Astrocyte (in vitro differentiated cells and primary cell): ENCODE results near the gene APLNR. TPM values are rescaled to one million over a fixed set of nuclear protein-coding genes. Genes with fewer than 3 reads are reported as not detected.

Experiments
- DNase-seq: peaks from one replicate; pipeline ENCODE4 v3.0.0-alpha.2; 2010; ENCODE audit warnings: low read depth
- FAIRE-seq: peaks from 2 replicates; lab custom pipeline; 2011; peaks lifted over from hg19 to GRCh38; lab: Jason Lieb, UNC
- H2AFZ ChIP-seq: 2 replicates; pipeline ENCODE4 v1.6.0; 2012; ENCODE audit warnings: low read depth, low read length, inconsistent platforms
- H3K27ac ChIP-seq: 2 replicates; pipeline ENCODE4 v1.5.1; 2011; ENCODE audit warnings: low read depth, low read length, inconsistent platforms
- H3K27me3 ChIP-seq: 2 replicates; pipeline ENCODE4 v1.6.0; 2011; ENCODE audit warnings: low read length, inconsistent platforms; ENCODE audit not compliant: insufficient read depth
- H3K36me3 ChIP-seq: 2 replicates; pipeline ENCODE4 v1.5.1; 2011; ENCODE audit warnings: low read length, inconsistent platforms; ENCODE audit not compliant: insufficient read depth
- H3K4me1 ChIP-seq: 2 replicates; pipeline ENCODE4 v1.5.1; 2011; ENCODE audit warnings: low read length, inconsistent platforms; ENCODE audit not compliant: insufficient read depth
- H3K4me2 ChIP-seq: 2 replicates; pipeline ENCODE4 v1.6.0; 2012; ENCODE audit warnings: low read length, inconsistent platforms
- H3K4me3 ChIP-seq: 2 replicates; pipeline ENCODE4 v1.5.1; 2011; ENCODE audit warnings: low read depth, mild to moderate bottlenecking, low read length, inconsistent platforms; ENCODE audit not compliant: insufficient read depth
- H3K79me2 ChIP-seq: 2 replicates; pipeline ENCODE4 v1.6.0; 2012; ENCODE audit warnings: mild to moderate bottlenecking, low read length, inconsistent platforms; ENCODE audit not compliant: insufficient read depth
- H3K9ac ChIP-seq: 2 replicates; pipeline ENCODE4 v1.6.0; 2012; ENCODE audit warnings: mild to moderate bottlenecking, low read length, inconsistent platforms
- H3K9me3 ChIP-seq: 2 replicates; pipeline ENCODE4 v1.5.1; 2012; ENCODE audit warnings: low read depth, mild to moderate bottlenecking, low read length, inconsistent platforms; ENCODE audit not compliant: insufficient read depth
- H4K20me1 ChIP-seq: 2 replicates; pipeline ENCODE4 v1.6.0; 2012; ENCODE audit warnings: low read length, inconsistent platforms; ENCODE audit not compliant: insufficient read depth
- H3K27ac Mint-ChIP-seq: one replicate; pipeline ENCODE4 v1.8.0; 2021; ENCODE audit warnings: mild to moderate bottlenecking, mixed read lengths; ENCODE audit not compliant: unreplicated experiment
- H3K27me3 Mint-ChIP-seq: one replicate; pipeline ENCODE4 v1.8.0; 2021; ENCODE audit warnings: low read depth, mixed read lengths; ENCODE audit not compliant: unreplicated experiment
- H3K36me3 Mint-ChIP-seq: one replicate; pipeline ENCODE4 v1.8.0; 2021; ENCODE audit warnings: low read depth, mixed read lengths; ENCODE audit not compliant: unreplicated experiment
- H3K4me1 Mint-ChIP-seq: one replicate; pipeline ENCODE4 v1.8.0; 2021; ENCODE audit warnings: low read depth, mixed read lengths; ENCODE audit not compliant: unreplicated experiment
- H3K4me3 Mint-ChIP-seq: one replicate; pipeline ENCODE4 v1.8.0; 2021; ENCODE audit warnings: mild to moderate bottlenecking, moderate library complexity, mixed read lengths; ENCODE audit not compliant: unreplicated experiment
- H3K9me3 Mint-ChIP-seq: one replicate; pipeline ENCODE4 v1.8.0; 2021; ENCODE audit warnings: mild to moderate bottlenecking, mixed read lengths; ENCODE audit not compliant: unreplicated experiment
- EZH2 ChIP-seq: IDR thresholded peaks from 2 replicates; pipeline ENCODE4 v1.6.1; 2012; ENCODE audit warnings: mild to moderate bottlenecking, low read length, inconsistent platforms; ENCODE audit not compliant: insufficient read depth
- total RNA-seq: library from RNA; stranded (reverse); gene quantifications from 2 replicates; pipeline ENCODE4 v1.2.1, GENCODE V29; 2021
- TF ChIP-seq, protein P1 (sequence below): IDR thresholded peaks from 2 replicates; pipeline ENCODE4 v1.5.1; 2011; ENCODE audit warnings: low read depth, mild to moderate bottlenecking, inconsistent platforms, low read length, moderate library complexity; ENCODE audit not compliant: insufficient read depth

Gene APLNR
- total RNA-seq, 1 donor from 2014 or later, result not detected

- H3K4me3 ChIP-seq, result no peak overlapping the region
- DNase-seq, result no peak
- H3K27ac ChIP-seq, result no peak overlapping the region
- H3K4me1 ChIP-seq, result no peaks in the 10 kb centered on the region
- Mint-ChIP-seq H3K4me3 (no peak overlapping the region), H3K27me3 (peaks cover 4% of the 10 kb centered on the region), H3K9me3 (peaks cover 2% of the 10 kb centered on the region), H3K27ac (peak overlapping the region; percentile 50), H3K36me3 (no peaks in the 10 kb centered on the region), H3K4me1 (peaks cover 31% of the 10 kb centered on the region)
- H2AFZ ChIP-seq, result no peak overlapping the region
- H3K4me2 ChIP-seq, result no peak overlapping the region
- TF ChIP-seq, protein P1, sequence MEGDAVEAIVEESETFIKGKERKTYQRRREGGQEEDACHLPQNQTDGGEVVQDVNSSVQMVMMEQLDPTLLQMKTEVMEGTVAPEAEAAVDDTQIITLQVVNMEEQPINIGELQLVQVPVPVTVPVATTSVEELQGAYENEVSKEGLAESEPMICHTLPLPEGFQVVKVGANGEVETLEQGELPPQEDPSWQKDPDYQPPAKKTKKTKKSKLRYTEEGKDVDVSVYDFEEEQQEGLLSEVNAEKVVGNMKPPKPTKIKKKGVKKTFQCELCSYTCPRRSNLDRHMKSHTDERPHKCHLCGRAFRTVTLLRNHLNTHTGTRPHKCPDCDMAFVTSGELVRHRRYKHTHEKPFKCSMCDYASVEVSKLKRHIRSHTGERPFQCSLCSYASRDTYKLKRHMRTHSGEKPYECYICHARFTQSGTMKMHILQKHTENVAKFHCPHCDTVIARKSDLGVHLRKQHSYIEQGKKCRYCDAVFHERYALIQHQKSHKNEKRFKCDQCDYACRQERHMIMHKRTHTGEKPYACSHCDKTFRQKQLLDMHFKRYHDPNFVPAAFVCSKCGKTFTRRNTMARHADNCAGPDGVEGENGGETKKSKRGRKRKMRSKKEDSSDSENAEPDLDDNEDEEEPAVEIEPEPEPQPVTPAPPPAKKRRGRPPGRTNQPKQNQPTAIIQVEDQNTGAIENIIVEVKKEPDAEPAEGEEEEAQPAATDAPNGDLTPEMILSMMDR, result no peak
- no peak for TF ChIP-seq EZH2
- no peak for FAIRE-seq
- H3K9me3 ChIP-seq, result no peaks in the 10 kb centered on the region
- no peaks in the 10 kb centered on the region for H3K79me2 ChIP-seq
- peaks cover 4% of the 10 kb centered on the region for H3K27me3 ChIP-seq
- no peaks in the 10 kb centered on the region for H3K36me3 ChIP-seq
- H4K20me1 ChIP-seq, result no peaks in the 10 kb centered on the region
- no peak overlapping the region for H3K9ac ChIP-seq
Observed at GRCh38 chr11:57254631-57255030, 17.6 kb upstream of the APLNR start.

DNA sequence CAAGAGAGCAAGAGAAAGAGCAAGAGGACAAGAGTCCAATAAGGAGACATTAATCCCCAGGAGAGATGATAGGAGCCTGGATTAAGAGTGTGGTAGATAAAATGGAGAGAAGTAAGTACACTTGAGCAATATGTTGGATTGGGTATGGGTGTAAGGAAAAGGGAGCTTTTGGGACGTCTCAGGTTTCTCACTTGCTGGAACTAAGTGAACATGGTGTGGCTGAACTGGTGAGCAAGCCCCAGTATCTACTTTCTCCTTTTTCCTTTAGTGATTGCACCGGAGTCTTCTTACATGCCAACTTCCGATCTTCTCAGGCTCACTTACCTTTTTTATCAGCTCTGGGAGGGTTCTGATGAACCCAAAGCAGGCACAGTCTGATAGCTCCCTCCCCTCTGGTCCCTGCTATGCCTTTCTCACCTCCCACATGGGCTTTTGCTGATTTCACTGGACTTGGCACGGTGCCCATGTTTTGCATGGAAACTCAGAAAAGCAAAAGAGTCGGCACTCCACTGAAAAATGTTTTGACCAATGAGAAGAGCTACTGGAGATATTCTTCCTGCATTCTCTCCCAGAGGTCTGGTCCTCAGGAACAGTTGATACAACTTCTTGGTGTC, 14.5 kb upstream of the APLNR start:
- no peaks in the 10 kb centered on the region for H3K27me3 Mint-ChIP-seq

GRCh38 chr11:57251037-57251436, 14.0 kb upstream of the APLNR start:
- Histone ChIP-seq H3K36me3 (no peaks in the 10 kb centered on the region), H3K9me3 (no peaks in the 10 kb centered on the region), H3K4me3 (no peak overlapping the region), H4K20me1 (no peaks in the 10 kb centered on the region), H3K4me2 (no peak overlapping the region), H3K27ac (no peak overlapping the region), H3K79me2 (no peaks in the 10 kb centered on the region), H3K9ac (no peak overlapping the region), H3K27me3 (peaks cover 4% of the 10 kb centered on the region), H3K4me1 (peaks cover 4% of the 10 kb centered on the region), H2AFZ (no peak overlapping the region)
- no peak for DNase-seq
- Mint-ChIP-seq H3K4me1 (peaks cover 31% of the 10 kb centered on the region), H3K36me3 (no peaks in the 10 kb centered on the region), H3K27me3 (no peaks in the 10 kb centered on the region), H3K9me3 (peaks cover 2% of the 10 kb centered on the region), H3K27ac (no peak overlapping the region), H3K4me3 (no peak overlapping the region)
- FAIRE-seq, result no peak
- TF ChIP-seq, protein P1, result no peak
- no peak for TF ChIP-seq EZH2

More for the DNA sequence above, 14.5 kb upstream of the APLNR start:
- TF ChIP-seq, protein P1, result no peak
- TF ChIP-seq EZH2, result no peak
- no peak overlapping the region for H3K4me2 ChIP-seq
- H3K36me3 ChIP-seq, result no peaks in the 10 kb centered on the region
- H3K4me1 Mint-ChIP-seq, result peaks cover 31% of the 10 kb centered on the region
- no peaks in the 10 kb centered on the region for H3K36me3 Mint-ChIP-seq
- no peaks in the 10 kb centered on the region for H4K20me1 ChIP-seq
- no peak overlapping the region for H3K27ac Mint-ChIP-seq
- peaks cover 4% of the 10 kb centered on the region for H3K4me1 ChIP-seq
- no peak overlapping the region for H3K27ac ChIP-seq
- no peaks in the 10 kb centered on the region for H3K79me2 ChIP-seq
- no peak overlapping the region for H2AFZ ChIP-seq
- no peak overlapping the region for H3K4me3 Mint-ChIP-seq
- DNase-seq, result peak; percentile 10
- H3K4me3 ChIP-seq, result no peak overlapping the region
- no peak for FAIRE-seq
- H3K9ac ChIP-seq, result no peak overlapping the region
- H3K9me3 Mint-ChIP-seq, result peaks cover 2% of the 10 kb centered on the region
- H3K27me3 ChIP-seq, result peaks cover 4% of the 10 kb centered on the region
- H3K9me3 ChIP-seq, result no peaks in the 10 kb centered on the region
